ENCODE results near the gene RTN1.

RTN1 gene

GRCh38 chr14:59803052-59803540, 67.5 kb downstream of the RTN1 start:
- H3K36me3 ChIP-seq (ENCODE audit: insufficient read depth, low read length), result no peaks in the 10 kb centered on the region
- no peak overlapping the region for H3K4me3 ChIP-seq (ENCODE audit: low read depth, low read length)
- no peak overlapping the region for H2AFZ ChIP-seq (ENCODE audit: low read length, unreplicated experiment)
- H3K79me2 ChIP-seq (ENCODE audit: control insufficient read depth, insufficient read depth, low read length, unreplicated experiment), result no peaks in the 10 kb centered on the region
- no peaks in the 10 kb centered on the region for H3K4me1 ChIP-seq (ENCODE audit: control insufficient read depth, insufficient read depth, low read length, unreplicated experiment)
- H3K27me3 ChIP-seq (ENCODE audit: insufficient read depth, low read length), result peaks cover 42% of the 10 kb centered on the region
- H3K27ac ChIP-seq (ENCODE audit: low read depth, low read length), result no peak overlapping the region

GRCh38 chr14:59788176-59788575, 82.4 kb downstream of the RTN1 start:
- Histone ChIP-seq H3K36me3 (ENCODE audit: insufficient read depth, low read length) (no peaks in the 10 kb centered on the region), H2AFZ (ENCODE audit: low read length, unreplicated experiment) (no peak overlapping the region), H3K27ac (ENCODE audit: low read depth, low read length) (no peak overlapping the region), H3K4me3 (ENCODE audit: low read depth, low read length) (no peak overlapping the region), H3K4me1 (ENCODE audit: control insufficient read depth, insufficient read depth, low read length, unreplicated experiment) (no peaks in the 10 kb centered on the region), H3K27me3 (ENCODE audit: insufficient read depth, low read length) (peaks cover 38% of the 10 kb centered on the region), H3K79me2 (ENCODE audit: control insufficient read depth, insufficient read depth, low read length, unreplicated experiment) (no peaks in the 10 kb centered on the region)

- Histone ChIP-seq H2AFZ (ENCODE audit: low read length, unreplicated experiment) (no peak overlapping the region), H3K4me3 (ENCODE audit: low read depth, low read length) (no peak overlapping the region), H3K27me3 (ENCODE audit: insufficient read depth, low read length) (peaks cover 37% of the 10 kb centered on the region), H3K27ac (ENCODE audit: low read depth, low read length) (no peak overlapping the region), H3K36me3 (ENCODE audit: insufficient read depth, low read length) (no peaks in the 10 kb centered on the region), H3K4me1 (ENCODE audit: control insufficient read depth, insufficient read depth, low read length, unreplicated experiment) (no peaks in the 10 kb centered on the region), H3K79me2 (ENCODE audit: control insufficient read depth, insufficient read depth, low read length, unreplicated experiment) (no peaks in the 10 kb centered on the region)
Measured at GRCh38 chr14:59787045-59787674, 83.4 kb downstream of the RTN1 start.

- H3K79me2 ChIP-seq (ENCODE audit: control insufficient read depth, insufficient read depth, low read length, unreplicated experiment), result no peaks in the 10 kb centered on the region
- peaks cover 30% of the 10 kb centered on the region for H3K27me3 ChIP-seq (ENCODE audit: insufficient read depth, low read length)
- no peaks in the 10 kb centered on the region for H3K36me3 ChIP-seq (ENCODE audit: insufficient read depth, low read length)
- H3K4me1 ChIP-seq (ENCODE audit: control insufficient read depth, insufficient read depth, low read length, unreplicated experiment), result no peaks in the 10 kb centered on the region
- no peak overlapping the region for H3K4me3 ChIP-seq (ENCODE audit: low read depth, low read length)
- H3K27ac ChIP-seq (ENCODE audit: low read depth, low read length), result no peak overlapping the region
- no peak overlapping the region for H2AFZ ChIP-seq (ENCODE audit: low read length, unreplicated experiment)
Measured at GRCh38 chr14:59785629-59786028, 84.9 kb downstream of the RTN1 start.

GRCh38 chr14:59782760-59783159, 87.8 kb downstream of the RTN1 start:
- Histone ChIP-seq H3K27me3 (ENCODE audit: insufficient read depth, low read length) (peaks cover 36% of the 10 kb centered on the region), H3K4me1 (ENCODE audit: control insufficient read depth, insufficient read depth, low read length, unreplicated experiment) (no peaks in the 10 kb centered on the region), H3K79me2 (ENCODE audit: control insufficient read depth, insufficient read depth, low read length, unreplicated experiment) (no peaks in the 10 kb centered on the region), H3K27ac (ENCODE audit: low read depth, low read length) (no peak overlapping the region), H3K4me3 (ENCODE audit: low read depth, low read length) (no peak overlapping the region), H3K36me3 (ENCODE audit: insufficient read depth, low read length) (no peaks in the 10 kb centered on the region), H2AFZ (ENCODE audit: low read length, unreplicated experiment) (no peak overlapping the region)

GRCh38 chr14:59777006-59777579, 93.5 kb downstream of the RTN1 start:
- Histone ChIP-seq H2AFZ (ENCODE audit: low read length, unreplicated experiment) (no peak overlapping the region), H3K27me3 (ENCODE audit: insufficient read depth, low read length) (peaks cover 37% of the 10 kb centered on the region; the same call in 1 of the 2 replicates), H3K4me1 (ENCODE audit: control insufficient read depth, insufficient read depth, low read length, unreplicated experiment) (no peaks in the 10 kb centered on the region), H3K27ac (ENCODE audit: low read depth, low read length) (no peak overlapping the region), H3K79me2 (ENCODE audit: control insufficient read depth, insufficient read depth, low read length, unreplicated experiment) (no peaks in the 10 kb centered on the region), H3K4me3 (ENCODE audit: low read depth, low read length) (no peak overlapping the region), H3K36me3 (ENCODE audit: insufficient read depth, low read length) (no peaks in the 10 kb centered on the region)

- Histone ChIP-seq H3K79me2 (ENCODE audit: control insufficient read depth, insufficient read depth, low read length, unreplicated experiment) (no peaks in the 10 kb centered on the region), H3K27me3 (ENCODE audit: insufficient read depth, low read length) (peaks cover 35% of the 10 kb centered on the region; the same call in 1 of the 2 replicates), H2AFZ (ENCODE audit: low read length, unreplicated experiment) (no peak overlapping the region), H3K4me1 (ENCODE audit: control insufficient read depth, insufficient read depth, low read length, unreplicated experiment) (no peaks in the 10 kb centered on the region), H3K4me3 (ENCODE audit: low read depth, low read length) (no peak overlapping the region), H3K36me3 (ENCODE audit: insufficient read depth, low read length) (no peaks in the 10 kb centered on the region), H3K27ac (ENCODE audit: low read depth, low read length) (no peak overlapping the region)
Measured at GRCh38 chr14:59776468-59776867, 94.1 kb downstream of the RTN1 start.

GRCh38 chr14:59772233-59772632, 98.3 kb downstream of the RTN1 start:
- no peak overlapping the region for H3K27ac ChIP-seq (ENCODE audit: low read depth, low read length)
- no peak overlapping the region for H2AFZ ChIP-seq (ENCODE audit: low read length, unreplicated experiment)

GRCh38 chr14:59771577-59771976, 99.0 kb downstream of the RTN1 start:
- no peaks in the 10 kb centered on the region for H3K4me1 ChIP-seq (ENCODE audit: control insufficient read depth, insufficient read depth, low read length, unreplicated experiment)
- H3K27me3 ChIP-seq (ENCODE audit: insufficient read depth, low read length), result peaks cover 25% of the 10 kb centered on the region
- H2AFZ ChIP-seq (ENCODE audit: low read length, unreplicated experiment), result no peak overlapping the region
- H3K4me3 ChIP-seq (ENCODE audit: low read depth, low read length), result no peak overlapping the region
- no peaks in the 10 kb centered on the region for H3K79me2 ChIP-seq (ENCODE audit: control insufficient read depth, insufficient read depth, low read length, unreplicated experiment)
- H3K36me3 ChIP-seq (ENCODE audit: insufficient read depth, low read length), result no peaks in the 10 kb centered on the region
- H3K27ac ChIP-seq (ENCODE audit: low read depth, low read length), result no peak overlapping the region

More at GRCh38 chr14:59772233-59772632, 98.3 kb downstream of the RTN1 start:
- Histone ChIP-seq H3K4me1 (ENCODE audit: control insufficient read depth, insufficient read depth, low read length, unreplicated experiment) (no peaks in the 10 kb centered on the region), H3K79me2 (ENCODE audit: control insufficient read depth, insufficient read depth, low read length, unreplicated experiment) (no peaks in the 10 kb centered on the region), H3K4me3 (ENCODE audit: low read depth, low read length) (no peak overlapping the region), H3K27me3 (ENCODE audit: insufficient read depth, low read length) (peaks cover 25% of the 10 kb centered on the region), H3K36me3 (ENCODE audit: insufficient read depth, low read length) (no peaks in the 10 kb centered on the region)

- Histone ChIP-seq H3K79me2 (ENCODE audit: control insufficient read depth, insufficient read depth, low read length, unreplicated experiment) (no peaks in the 10 kb centered on the region), H3K36me3 (ENCODE audit: insufficient read depth, low read length) (no peaks in the 10 kb centered on the region), H3K27me3 (ENCODE audit: insufficient read depth, low read length) (peaks cover 20% of the 10 kb centered on the region), H3K4me1 (ENCODE audit: control insufficient read depth, insufficient read depth, low read length, unreplicated experiment) (no peaks in the 10 kb centered on the region), H3K27ac (ENCODE audit: low read depth, low read length) (no peak overlapping the region), H2AFZ (ENCODE audit: low read length, unreplicated experiment) (no peak overlapping the region), H3K4me3 (ENCODE audit: low read depth, low read length) (no peak overlapping the region)
Measured at GRCh38 chr14:59769586-59769985, 101.0 kb downstream of the RTN1 start.

- no peak overlapping the region for H2AFZ ChIP-seq (ENCODE audit: low read length, unreplicated experiment)
- H3K27me3 ChIP-seq (ENCODE audit: insufficient read depth, low read length), result peaks cover 15% of the 10 kb centered on the region
- H3K27ac ChIP-seq (ENCODE audit: low read depth, low read length), result no peak overlapping the region
- H3K79me2 ChIP-seq (ENCODE audit: control insufficient read depth, insufficient read depth, low read length, unreplicated experiment), result no peaks in the 10 kb centered on the region
- no peak overlapping the region for H3K4me3 ChIP-seq (ENCODE audit: low read depth, low read length)
- H3K4me1 ChIP-seq (ENCODE audit: control insufficient read depth, insufficient read depth, low read length, unreplicated experiment), result no peaks in the 10 kb centered on the region
- H3K36me3 ChIP-seq (ENCODE audit: insufficient read depth, low read length), result no peaks in the 10 kb centered on the region
Measured at GRCh38 chr14:59768855-59769375, 101.7 kb downstream of the RTN1 start.
